ENCODE data around the gene TMEM144.

Gene TMEM144

GRCh38 chr4:158209825-158210807, at the start of gene TMEM144:
TMEM144 (plus strand) TSS chr4:158210486; CDS start chr4:158212668, 2,182 bp downstream.
- peak; percentile 92 for FAIRE-seq

GRCh38 chr4:158161551-158162354, 48.5 kb upstream of the TMEM144 start:
- FAIRE-seq, result no peak

GRCh38 chr4:158162631-158163030, 47.7 kb upstream of the TMEM144 start:
- no peak for FAIRE-seq

- FAIRE-seq, result no peak
These were observed 46.1 kb upstream of the TMEM144 start for GRCh38 chr4:158163941-158164767.

GRCh38 chr4:158164768-158165213, 45.5 kb upstream of the TMEM144 start:
- peak; percentile 55 for FAIRE-seq

- FAIRE-seq, result no peak
These were observed 43.6 kb upstream of the TMEM144 start for GRCh38 chr4:158166701-158167100.

- FAIRE-seq, result no peak
These were observed 41.7 kb upstream of the TMEM144 start for GRCh38 chr4:158168606-158169005.

GRCh38 chr4:158169506-158169905, 40.8 kb upstream of the TMEM144 start:
- no peak for FAIRE-seq

- FAIRE-seq, result no peak
These were observed 40.2 kb upstream of the TMEM144 start for GRCh38 chr4:158169931-158170690.

GRCh38 chr4:158170691-158171561, 39.4 kb upstream of the TMEM144 start:
- no peak for FAIRE-seq

- peak; percentile 96 for FAIRE-seq
These were observed 37.7 kb upstream of the TMEM144 start, which contains the start of gene GASK1B for GRCh38 chr4:158172261-158173258. GASK1B (minus strand) TSS chr4:158173025; CDS start chr4:158171375, 1,650 bp downstream.

- no peak for FAIRE-seq
These were observed 34.2 kb upstream of the TMEM144 start for GRCh38 chr4:158176108-158176507.

GRCh38 chr4:158176776-158177175, 33.5 kb upstream of the TMEM144 start:
- FAIRE-seq, result no peak

- FAIRE-seq, result no peak
These were observed 30.8 kb upstream of the TMEM144 start for GRCh38 chr4:158179465-158179864.

- FAIRE-seq, result no peak
These were observed 28.4 kb upstream of the TMEM144 start for GRCh38 chr4:158181906-158182305.

GRCh38 chr4:158182736-158183135, 27.6 kb upstream of the TMEM144 start:
- no peak for FAIRE-seq

- FAIRE-seq, result no peak
These were observed 23.5 kb upstream of the TMEM144 start for GRCh38 chr4:158186815-158187214.

GRCh38 chr4:158189422-158189821, 20.9 kb upstream of the TMEM144 start:
- no peak for FAIRE-seq

- no peak for FAIRE-seq
These were observed 19.6 kb upstream of the TMEM144 start for GRCh38 chr4:158190718-158191117.

Data from endometrium (tissue), 2 donors.